ENCODE data around the gene FIZ1. TPM values are rescaled to one million over a fixed set of nuclear protein-coding genes. Genes with fewer than 3 reads are reported as not detected.
A peak's percentile ranks its signal among the peaks of the same experiment; 100 is the strongest.

Gene FIZ1
- total RNA-seq, 1 experiment from 2014 or later, result 29.3 TPM

DNA sequence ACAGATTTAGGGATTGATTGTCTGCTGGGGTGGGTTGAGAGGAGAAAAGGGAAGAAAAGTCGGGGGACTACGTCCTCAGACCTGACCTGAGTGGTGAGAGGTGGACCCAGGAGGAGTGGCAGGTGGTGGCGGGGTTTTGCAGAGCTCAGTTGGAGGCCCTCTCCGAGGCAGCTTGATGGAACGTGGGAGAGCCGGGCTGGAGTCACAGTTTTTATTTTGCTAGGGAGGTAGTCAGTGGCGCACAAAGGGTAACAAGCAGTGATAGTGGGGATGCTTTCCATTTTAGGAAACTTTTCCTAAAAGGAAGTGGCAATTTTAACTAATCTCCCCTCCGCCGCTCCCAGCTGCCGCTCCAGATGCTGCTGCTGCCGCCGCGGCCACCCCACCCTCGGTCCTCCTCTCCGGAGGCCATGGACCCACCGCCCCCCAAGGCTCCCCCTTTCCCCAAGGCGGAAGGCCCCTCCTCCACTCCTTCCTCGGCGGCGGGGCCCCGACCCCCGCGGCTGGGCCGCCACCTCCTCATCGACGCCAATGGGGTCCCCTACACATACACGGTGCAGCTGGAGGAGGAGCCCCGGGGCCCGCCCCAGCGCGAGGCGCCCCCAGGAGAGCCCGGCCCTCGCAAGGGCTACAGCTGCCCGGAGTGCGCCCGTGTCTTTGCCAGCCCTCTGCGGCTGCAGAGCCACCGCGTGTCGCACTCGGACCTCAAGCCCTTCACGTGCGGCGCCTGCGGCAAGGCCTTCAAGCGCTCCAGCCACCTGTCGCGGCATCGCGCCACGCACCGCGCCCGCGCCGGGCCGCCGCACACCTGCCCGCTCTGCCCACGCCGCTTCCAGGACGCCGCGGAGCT lies 43.1 kb upstream of the FIZ1 start:
- Histone ChIP-seq H3K9me3 (ENCODE audit: low read depth, low read length, poor library complexity, severe bottlenecking) (no peaks in the 10 kb centered on the region), H3K27me3 (replicated peaks; ENCODE audit: insufficient read depth, low read depth, low read length, poor library complexity) (no peaks in the 10 kb centered on the region), H3K4me3 (ENCODE audit: low read depth, low read length, poor library complexity, severe bottlenecking) (peak overlapping the region; percentile 81), H3K4me1 (ENCODE audit: insufficient read depth, low read length, poor library complexity, severe bottlenecking) (peaks cover 27% of the 10 kb centered on the region), H3K27ac (ENCODE audit: low read depth, low read length, poor library complexity, severe bottlenecking) (peak overlapping the region; percentile 90), H3K36me3 (ENCODE audit: insufficient read depth, low read length, poor library complexity, severe bottlenecking) (peaks cover 13% of the 10 kb centered on the region)
- CTCF ChIA-PET, result interaction anchor here (1.3 kb wide), 1 partner anchor 12 kb away, joined by 3 read pairs; no protein-coding TSS in a partner anchor
- peak; percentile 42 for DNase-seq (ENCODE audit: low spot score)
- BruUV-seq (replicated peaks), result no TSS peak
- no peak for TF ChIP-seq EZH2 (IDR thresholded peaks at IDR 0.05; ENCODE audit: borderline replicate concordance, low read depth, low read length, poor library complexity, severe bottlenecking)
- TF ChIP-seq, protein P1, sequence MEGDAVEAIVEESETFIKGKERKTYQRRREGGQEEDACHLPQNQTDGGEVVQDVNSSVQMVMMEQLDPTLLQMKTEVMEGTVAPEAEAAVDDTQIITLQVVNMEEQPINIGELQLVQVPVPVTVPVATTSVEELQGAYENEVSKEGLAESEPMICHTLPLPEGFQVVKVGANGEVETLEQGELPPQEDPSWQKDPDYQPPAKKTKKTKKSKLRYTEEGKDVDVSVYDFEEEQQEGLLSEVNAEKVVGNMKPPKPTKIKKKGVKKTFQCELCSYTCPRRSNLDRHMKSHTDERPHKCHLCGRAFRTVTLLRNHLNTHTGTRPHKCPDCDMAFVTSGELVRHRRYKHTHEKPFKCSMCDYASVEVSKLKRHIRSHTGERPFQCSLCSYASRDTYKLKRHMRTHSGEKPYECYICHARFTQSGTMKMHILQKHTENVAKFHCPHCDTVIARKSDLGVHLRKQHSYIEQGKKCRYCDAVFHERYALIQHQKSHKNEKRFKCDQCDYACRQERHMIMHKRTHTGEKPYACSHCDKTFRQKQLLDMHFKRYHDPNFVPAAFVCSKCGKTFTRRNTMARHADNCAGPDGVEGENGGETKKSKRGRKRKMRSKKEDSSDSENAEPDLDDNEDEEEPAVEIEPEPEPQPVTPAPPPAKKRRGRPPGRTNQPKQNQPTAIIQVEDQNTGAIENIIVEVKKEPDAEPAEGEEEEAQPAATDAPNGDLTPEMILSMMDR (conservative IDR thresholded peaks at IDR 0.05; ENCODE audit: low read depth, low read length), result no peak
- POLR2A ChIA-PET (ENCODE audit: low non-redundant PET), result no interaction called here
- intact Hi-C loops (cut with micrococcal nuclease; ENCODE audit: unreplicated experiment), result no loop called here

DNA sequence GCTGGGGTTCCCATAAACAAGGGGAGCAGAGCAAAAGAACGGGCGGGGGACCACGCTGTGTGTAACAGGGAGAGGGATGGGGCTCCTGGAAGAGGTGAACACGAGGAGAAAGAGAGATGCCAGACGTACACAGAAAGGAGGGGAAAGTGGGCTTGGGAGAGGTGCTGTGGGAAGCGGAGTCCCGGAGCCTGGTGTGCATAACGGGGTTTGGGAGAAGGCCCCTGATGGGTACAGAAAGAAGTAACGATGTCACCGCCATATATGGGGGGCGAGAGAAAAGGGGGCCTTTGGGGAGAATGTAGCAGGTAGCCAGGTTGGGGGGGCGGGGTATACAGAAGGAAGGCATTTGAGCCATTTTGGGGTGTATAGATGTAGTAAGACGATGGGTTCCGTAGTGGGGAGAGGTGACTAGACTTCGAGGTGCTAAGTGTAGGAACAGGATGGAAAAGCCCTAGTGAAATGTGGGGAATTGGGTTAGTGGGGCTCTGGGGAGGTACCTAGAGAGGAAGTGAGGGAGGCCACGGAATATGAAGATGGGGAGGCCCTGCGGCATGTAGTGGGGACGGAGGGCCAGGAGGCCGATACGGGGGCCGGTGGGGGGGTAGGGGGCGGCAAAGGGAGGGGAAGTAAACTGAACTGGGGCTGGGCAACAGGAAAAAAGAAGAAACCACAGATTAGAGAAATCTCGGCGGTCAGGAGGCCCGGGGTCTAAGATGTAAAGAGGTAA lies 42.3 kb upstream of the FIZ1 start:
- H3K27ac ChIP-seq (ENCODE audit: low read depth, low read length, poor library complexity, severe bottlenecking), result peak overlapping the region; percentile 90
- DNase-seq (ENCODE audit: low spot score), result peak; percentile 55
- ChIA-PET CTCF (interaction anchor here (0.6 kb wide), 1 partner anchor 499 kb away, joined by 3 read pairs; no protein-coding TSS in a partner anchor), POLR2A (ENCODE audit: low non-redundant PET) (no interaction called here)
- H3K4me3 ChIP-seq (ENCODE audit: low read depth, low read length, poor library complexity, severe bottlenecking), result peak overlapping the region; percentile 81
- no peaks in the 10 kb centered on the region for H3K9me3 ChIP-seq (ENCODE audit: low read depth, low read length, poor library complexity, severe bottlenecking)
- BruUV-seq (replicated peaks), result no TSS peak
- H3K27me3 ChIP-seq (replicated peaks; ENCODE audit: insufficient read depth, low read depth, low read length, poor library complexity), result no peaks in the 10 kb centered on the region
- H3K36me3 ChIP-seq (ENCODE audit: insufficient read depth, low read length, poor library complexity, severe bottlenecking), result peaks cover 13% of the 10 kb centered on the region
- intact Hi-C loops (cut with micrococcal nuclease; ENCODE audit: unreplicated experiment), result no loop called here
- H3K4me1 ChIP-seq (ENCODE audit: insufficient read depth, low read length, poor library complexity, severe bottlenecking), result peaks cover 21% of the 10 kb centered on the region
- TF ChIP-seq, protein P1 (conservative IDR thresholded peaks at IDR 0.05; ENCODE audit: low read depth, low read length), result no peak
- TF ChIP-seq EZH2 (IDR thresholded peaks at IDR 0.05; ENCODE audit: borderline replicate concordance, low read depth, low read length, poor library complexity, severe bottlenecking), result no peak

DNA sequence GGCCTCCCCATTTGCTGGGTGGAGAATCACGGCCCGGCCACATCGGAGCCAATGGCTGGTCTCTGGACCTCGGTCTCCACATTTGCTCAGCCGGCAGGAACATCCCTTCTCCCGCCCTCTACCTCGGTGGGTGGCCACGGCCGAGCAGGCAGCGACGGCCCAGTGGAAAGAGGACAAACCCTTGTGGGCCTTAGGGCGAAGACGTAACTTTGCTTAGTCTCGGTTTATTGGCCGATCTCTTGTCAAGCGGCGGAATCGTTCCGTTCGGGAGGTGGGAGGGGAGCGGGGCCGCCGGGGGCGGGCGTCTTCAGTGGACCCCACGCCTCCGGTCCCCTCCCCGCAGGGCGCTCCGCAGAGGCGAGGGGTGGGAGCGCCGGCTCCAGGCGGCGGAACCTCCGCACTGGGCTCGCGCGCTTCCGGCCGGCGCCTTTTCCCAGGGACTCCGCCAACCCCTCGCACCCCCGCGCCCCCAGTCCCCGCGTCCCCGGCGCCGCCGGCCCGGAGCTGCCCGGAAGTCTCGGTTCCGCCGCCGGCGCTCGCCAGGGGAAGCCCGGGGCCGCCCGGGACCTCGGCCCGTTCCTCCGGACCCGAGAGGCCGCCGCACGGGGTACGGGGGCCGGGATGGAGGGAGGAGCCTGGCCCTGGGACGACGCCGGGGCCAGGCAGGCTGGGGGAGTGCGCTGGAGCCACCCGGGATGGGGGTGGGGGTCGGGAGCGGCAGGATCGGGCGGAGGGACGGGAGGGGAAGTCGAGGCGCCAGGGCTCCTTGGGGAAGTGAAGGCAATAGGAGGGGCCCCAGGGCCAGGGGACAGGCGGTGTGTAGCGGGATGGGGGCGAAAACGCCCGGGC lies 41.5 kb upstream of the FIZ1 start, which contains the start of gene ZNF580:
ZNF580 (plus strand) TSS at position 426 of the 849 bp plus-strand sequence. CDS start 1,507 bp downstream, outside the sequence.
- H3K27ac ChIP-seq (ENCODE audit: low read depth, low read length, poor library complexity, severe bottlenecking), result peak within 1 kb of the TSS; percentile 90
- peak; percentile 87 for DNase-seq (ENCODE audit: low spot score)

More for the DNA sequence above, 41.5 kb upstream of the FIZ1 start, which contains the start of gene ZNF580:
- TF ChIP-seq, protein P1 (conservative IDR thresholded peaks at IDR 0.05; ENCODE audit: low read depth, low read length), result no peak
- no peak for TF ChIP-seq EZH2 (IDR thresholded peaks at IDR 0.05; ENCODE audit: borderline replicate concordance, low read depth, low read length, poor library complexity, severe bottlenecking)
- intact Hi-C loops (cut with micrococcal nuclease; ENCODE audit: unreplicated experiment), result no loop called here
- POLR2A ChIA-PET (ENCODE audit: low non-redundant PET), result no interaction called here
- H3K27me3 ChIP-seq (replicated peaks; ENCODE audit: insufficient read depth, low read depth, low read length, poor library complexity), result no peaks in the 10 kb centered on the region
- CTCF ChIA-PET, result interaction anchor here (0.6 to 1.0 kb wide), 2 partner anchors 17 to 500 kb away, joined by 3 read pairs; partner anchors contain the start of gene ZNF784
- no TSS peak for BruUV-seq (replicated peaks)
- peaks cover 24% of the 10 kb centered on the region for H3K4me1 ChIP-seq (ENCODE audit: insufficient read depth, low read length, poor library complexity, severe bottlenecking)
- no peaks in the 10 kb centered on the region for H3K9me3 ChIP-seq (ENCODE audit: low read depth, low read length, poor library complexity, severe bottlenecking)
- peaks cover 13% of the 10 kb centered on the region for H3K36me3 ChIP-seq (ENCODE audit: insufficient read depth, low read length, poor library complexity, severe bottlenecking)
- H3K4me3 ChIP-seq (ENCODE audit: low read depth, low read length, poor library complexity, severe bottlenecking), result peak within 1 kb of the TSS; percentile 81

Data from A673 (cell line).